GM23248 (cell line): ENCODE measurements around the gene GRIK5. TPM values are rescaled to one million over a fixed set of nuclear protein-coding genes. Genes with fewer than 3 reads are reported as not detected.
"Not testable (repeated sequence)": the region's sequence is repeated elsewhere in the genome, so short reads cannot be mapped to it uniquely, and the experiment has no call there.

Experiments used
- DNase-seq: peaks from one replicate; pipeline ENCODE4 v3.0.0-alpha.2; 2015
- H2AFZ ChIP-seq: fragments of 200-600 bp; sonication (generic); 2 replicates; pipeline ENCODE4 v1.6.1; 2016; ENCODE audit warnings: antibody characterized with exemption
- H3F3A ChIP-seq: fragments of 200-600 bp; sonication (generic); 2 replicates; pipeline ENCODE4 v1.6.1; 2016; ENCODE audit warnings: mild to moderate bottlenecking, antibody characterized with exemption, mixed run types; ENCODE audit not compliant: insufficient read depth
- H3K27ac ChIP-seq: fragments of 200-600 bp; sonication (generic); 2 replicates; pipeline ENCODE4 v1.5.1; 2016; ENCODE audit warnings: mild to moderate bottlenecking
- H3K27me3 ChIP-seq: fragments of 200-600 bp; sonication (generic); replicated peaks from 2 replicates; pipeline ENCODE4 v1.6.1; 2016; ENCODE audit warnings: mild to moderate bottlenecking; ENCODE audit not compliant: insufficient read depth
- H3K36me3 ChIP-seq: fragments of 200-600 bp; sonication (generic); 2 replicates; pipeline ENCODE4 v1.6.1; 2016; ENCODE audit warnings: low read depth, mild to moderate bottlenecking
- H3K4me1 ChIP-seq: fragments of 200-600 bp; sonication (generic); 2 replicates; pipeline ENCODE4 v1.6.1; 2016; ENCODE audit warnings: mild to moderate bottlenecking; ENCODE audit not compliant: insufficient read depth
- H3K4me2 ChIP-seq: fragments of 200-600 bp; sonication (generic); one replicate; pipeline ENCODE4 v1.6.1; 2016; ENCODE audit warnings: mild to moderate bottlenecking; ENCODE audit not compliant: unreplicated experiment
- H3K4me3 ChIP-seq: fragments of 200-600 bp; sonication (generic); 2 replicates; pipeline ENCODE4 v1.5.1; 2016; ENCODE audit warnings: mild to moderate bottlenecking
- H3K79me2 ChIP-seq: fragments of 200-600 bp; sonication (generic); 2 replicates; pipeline ENCODE4 v1.6.1; 2016; ENCODE audit warnings: mild to moderate bottlenecking; ENCODE audit not compliant: insufficient read depth
- H3K9ac ChIP-seq: fragments of 200-600 bp; sonication (generic); 2 replicates; pipeline ENCODE4 v1.6.1; 2016; ENCODE audit warnings: mild to moderate bottlenecking
- H3K9me2 ChIP-seq: fragments of 200-600 bp; sonication (generic); 2 replicates; pipeline ENCODE4 v1.6.1; 2016; ENCODE audit warnings: mixed run types, mild to moderate bottlenecking, moderate library complexity; ENCODE audit not compliant: insufficient read depth
- H3K9me3 ChIP-seq: fragments of 200-600 bp; sonication (generic); one replicate; pipeline ENCODE4 v1.6.1; 2017; ENCODE audit warnings: low read depth
- H4K20me1 ChIP-seq: fragments of 200-600 bp; sonication (generic); 2 replicates; pipeline ENCODE4 v1.6.0; 2016; ENCODE audit not compliant: insufficient read depth
- EZH2 ChIP-seq: fragments of 200-600 bp; sonication (generic); IDR thresholded peaks from 2 replicates; pipeline ENCODE4 v1.6.1; 2018; ENCODE audit warnings: antibody characterized with exemption, mild to moderate bottlenecking; ENCODE audit not compliant: insufficient read depth, poor library complexity, severe bottlenecking
- EZH2phosphoT487 ChIP-seq: fragments of 200-600 bp; sonication (generic); IDR thresholded peaks from 2 replicates; pipeline ENCODE4 v1.6.1; 2018; ENCODE audit warnings: antibody characterized with exemption, moderate library complexity, mild to moderate bottlenecking, low read depth; ENCODE audit not compliant: insufficient read depth
- WGBS, 2 experiments: methylation state at CpG; one replicate each; pipeline ENCODE4 v1.1.6; 2015 to 2017; ENCODE audit warnings: low lambda C conversion rate in 2 of 2, low coverage in 1 of 2; ENCODE audit errors: missing lambda C conversion rate in 2 of 2; 5-methylcytosine and 5-hydroxymethylcytosine counted together
- in situ Hi-C: fragments of 300-500 bp; cut with MboI; formaldehyde crosslinking; loops from 2 replicates; pipeline ENCODE4 v1.15.0; 2020
- polyA plus RNA-seq: library from polyadenylated mRNA; unstranded; fragments of >200 nt; fragmentation: Nextera tagmentation; extraction: Ambion mirVana; gene quantifications from 2 replicates; pipeline ENCODE4 v1.2.1, GENCODE V29; 2016
- total RNA-seq: library from RNA; depleted of rRNA; stranded (reverse); fragments of >200 nt; shearing (Covaris generic); gene quantifications from 2 replicates; pipeline ENCODE4 v1.2.3, GENCODE V29; 2014

The GRIK5 gene
- total and polyA plus RNA-seq, 2 experiments from 2014 or later: not detected

DNA sequence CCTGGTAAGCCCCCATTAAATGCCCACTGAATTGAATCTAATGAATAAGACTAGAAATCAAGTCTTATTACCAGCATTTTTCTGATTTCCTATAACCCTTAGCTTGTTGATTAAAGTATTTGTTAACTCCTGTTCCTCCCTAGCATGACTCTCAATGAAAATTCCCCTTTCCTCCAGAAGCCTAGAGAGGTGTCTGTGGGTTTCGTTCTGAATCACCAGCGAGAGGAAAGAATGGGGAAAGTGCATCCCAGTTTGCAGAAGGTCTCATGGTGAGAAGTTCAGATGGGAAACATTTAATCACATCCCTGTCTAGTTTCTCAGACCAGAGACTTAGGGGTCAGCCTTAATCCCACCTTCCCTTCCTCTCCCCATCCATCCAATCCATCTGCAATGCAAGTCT is 35.4 kb upstream of the GRIK5 start:
- H3F3A ChIP-seq: peaks cover 5% of the 10 kb centered on the region
- no peaks in the 10 kb centered on the region for H3K9me2 ChIP-seq
- 89 to 98% methylated on average over 2 of the region's 2 CpGs for WGBS, 2 experiments
- no peak overlapping the region for H3K27ac ChIP-seq
- H3K79me2 ChIP-seq: no peaks in the 10 kb centered on the region
- no peaks in the 10 kb centered on the region for H3K27me3 ChIP-seq
- no peak overlapping the region for H3K4me3 ChIP-seq
- in situ Hi-C loops: no loop called here
- H3K9ac ChIP-seq: no peak overlapping the region
- no peaks in the 10 kb centered on the region for H3K9me3 ChIP-seq
- H3K4me1 ChIP-seq: peaks cover 7% of the 10 kb centered on the region; the same call in 1 of the 2 replicates
- H3K36me3 ChIP-seq: no peaks in the 10 kb centered on the region
- no peaks in the 10 kb centered on the region for H4K20me1 ChIP-seq
- no peak for DNase-seq
- no peak overlapping the region for H3K4me2 ChIP-seq
- TF ChIP-seq EZH2phosphoT487 (no peak), EZH2 (no peak)
- no peak overlapping the region for H2AFZ ChIP-seq

DNA sequence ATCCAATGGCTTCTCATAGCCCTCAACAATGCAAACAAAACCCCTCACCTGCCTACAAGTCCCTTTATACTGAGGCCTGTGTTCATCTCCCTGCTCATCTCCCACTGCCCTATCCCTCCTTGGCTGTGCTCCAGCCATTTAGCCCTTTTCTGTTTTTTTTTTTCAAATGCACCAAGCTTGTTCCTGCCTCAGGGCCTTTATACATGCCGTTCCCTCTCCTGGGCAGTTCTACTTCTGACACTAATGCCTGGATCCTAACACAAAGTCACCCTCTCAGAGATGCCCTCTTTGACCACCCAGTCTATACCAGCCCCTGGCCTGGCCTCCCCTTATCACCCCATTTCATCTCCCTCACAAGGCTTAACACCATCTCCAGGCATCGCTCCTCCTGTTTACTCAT is 32.9 kb upstream of the GRIK5 start:
- 95 to 100% methylated on average over 2 of the region's 2 CpGs for WGBS, 2 experiments
- no peaks in the 10 kb centered on the region for H3K79me2 ChIP-seq
- H3K9ac ChIP-seq: no peak overlapping the region
- no peaks in the 10 kb centered on the region for H3K9me3 ChIP-seq
- no peaks in the 10 kb centered on the region for H3K36me3 ChIP-seq
- no peak overlapping the region for H3K4me2 ChIP-seq
- no peaks in the 10 kb centered on the region for H4K20me1 ChIP-seq
- no peak overlapping the region for H3K27ac ChIP-seq
- no peaks in the 10 kb centered on the region for H3K4me1 ChIP-seq
- no peak overlapping the region for H3K4me3 ChIP-seq
- DNase-seq: no peak
- H3K9me2 ChIP-seq: no peaks in the 10 kb centered on the region
- no peak overlapping the region for H2AFZ ChIP-seq
- no peaks in the 10 kb centered on the region for H3K27me3 ChIP-seq
- H3F3A ChIP-seq: no peaks in the 10 kb centered on the region
- in situ Hi-C loops: no loop called here
- TF ChIP-seq EZH2: no peak
- TF ChIP-seq EZH2phosphoT487: no peak

DNA sequence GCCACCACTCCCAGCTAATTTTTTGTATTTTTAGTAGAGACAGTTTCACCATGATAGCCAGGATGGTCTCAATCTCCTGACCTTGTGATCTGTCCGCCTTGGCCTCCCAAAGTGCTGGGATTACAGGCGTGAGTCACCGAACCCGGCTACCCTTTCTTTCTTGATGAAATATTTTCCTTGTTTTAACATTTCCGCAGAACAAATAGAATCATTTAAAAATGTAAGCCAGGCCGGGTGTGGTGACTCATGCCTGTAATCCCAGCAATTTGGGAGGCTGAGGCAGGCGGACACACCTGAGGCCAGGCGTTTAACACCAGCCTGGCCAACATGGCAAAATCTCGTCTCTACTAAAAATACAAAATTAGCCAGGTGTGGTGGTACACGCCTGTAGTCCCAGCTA is 30.2 kb upstream of the GRIK5 start:
- H3K27ac ChIP-seq, DNase-seq, H3K79me2 ChIP-seq, H3K4me1 ChIP-seq, H2AFZ ChIP-seq, H3K4me2 ChIP-seq, in situ Hi-C loops, H3K27me3 ChIP-seq, H4K20me1 ChIP-seq, H3K9me2 ChIP-seq, H3K9me3 ChIP-seq, H3K36me3 ChIP-seq, H3K4me3 ChIP-seq, H3K9ac ChIP-seq, H3F3A ChIP-seq: not testable (repeated sequence)
- 89 to 90% methylated on average over 10 of the region's 10 CpGs for WGBS, 2 experiments

DNA sequence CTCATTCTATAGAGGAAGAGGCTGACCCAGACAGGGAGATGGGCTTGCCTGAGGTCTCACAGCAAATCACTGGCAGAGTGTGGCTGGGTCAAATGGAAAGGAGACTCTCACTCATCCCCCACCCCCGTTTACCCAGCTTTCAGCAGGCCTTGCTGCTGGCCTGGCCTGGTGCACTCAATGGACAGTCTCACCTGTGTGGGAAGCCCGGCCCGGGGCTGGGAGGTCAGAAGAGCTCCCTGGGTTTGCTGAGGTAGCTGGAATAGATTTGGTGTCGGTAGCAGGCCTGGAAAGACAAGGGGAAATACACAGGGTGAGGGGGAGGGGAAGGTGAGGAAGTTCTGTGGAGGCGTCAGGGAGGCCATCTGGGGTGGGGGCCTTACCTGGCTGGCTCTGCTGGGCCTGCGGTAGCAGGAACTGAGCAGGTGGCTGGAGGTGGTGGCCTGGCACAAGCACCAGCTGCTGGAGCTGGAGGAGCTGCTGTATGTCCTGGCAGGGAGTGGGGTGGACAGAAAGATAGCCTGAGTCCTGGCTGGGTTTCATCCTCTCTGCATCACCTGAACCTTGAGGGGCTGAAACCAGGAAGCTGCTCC is 29.4 kb upstream of the GRIK5 start:
- Histone ChIP-seq H4K20me1 (no peaks in the 10 kb centered on the region), H3K36me3 (no peaks in the 10 kb centered on the region), H3K79me2 (no peaks in the 10 kb centered on the region), H2AFZ (no peak overlapping the region), H3K9ac (no peak overlapping the region), H3F3A (no peaks in the 10 kb centered on the region), H3K27me3 (no peaks in the 10 kb centered on the region), H3K4me2 (no peak overlapping the region), H3K4me1 (no peaks in the 10 kb centered on the region), H3K9me3 (no peaks in the 10 kb centered on the region), H3K4me3 (no peak overlapping the region), H3K27ac (no peak overlapping the region), H3K9me2 (no peaks in the 10 kb centered on the region)
- TF ChIP-seq EZH2 (no peak), EZH2phosphoT487 (no peak)
- DNase-seq: no peak
- in situ Hi-C loops: no loop called here
- 70 to 71% methylated on average over 6 of the region's 6 CpGs for WGBS, 2 experiments

DNA sequence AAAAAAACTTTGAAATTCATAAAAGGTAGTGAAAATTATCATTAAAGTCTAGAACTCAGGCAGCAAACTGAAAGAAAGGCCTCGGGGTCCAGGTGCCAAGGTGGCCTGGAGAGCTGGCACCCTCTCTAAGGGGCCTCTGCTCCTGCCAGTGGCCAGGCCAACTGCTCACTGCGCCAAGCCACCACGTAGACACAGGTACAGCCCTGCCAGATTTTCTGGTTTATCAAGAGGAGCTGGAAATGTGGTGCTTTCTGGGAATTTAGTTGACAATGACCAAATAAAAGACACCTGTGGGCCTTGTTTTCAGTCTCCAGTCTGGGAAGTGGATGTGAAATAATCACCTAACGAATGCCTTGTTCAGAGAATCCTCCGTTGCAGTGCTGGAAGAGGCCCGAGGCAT is 28.8 kb upstream of the GRIK5 start:
- Histone ChIP-seq H2AFZ (no peak overlapping the region), H3K4me1 (no peaks in the 10 kb centered on the region), H3K79me2 (no peaks in the 10 kb centered on the region), H3K27ac (no peak overlapping the region), H4K20me1 (no peaks in the 10 kb centered on the region), H3K4me2 (no peak overlapping the region), H3K9me3 (no peaks in the 10 kb centered on the region), H3K9me2 (no peaks in the 10 kb centered on the region), H3K9ac (no peak overlapping the region), H3K36me3 (no peaks in the 10 kb centered on the region), H3F3A (no peaks in the 10 kb centered on the region), H3K4me3 (no peak overlapping the region), H3K27me3 (no peaks in the 10 kb centered on the region)
- in situ Hi-C loops: no loop called here
- WGBS, 2 experiments: 78 to 84% methylated on average over 6 of the region's 6 CpGs
- TF ChIP-seq EZH2phosphoT487: no peak
- TF ChIP-seq EZH2: no peak
- DNase-seq: no peak
